GM18861 (cell line): ENCODE data around the gene LGALS8.
"Not testable (repeated sequence)": the region's sequence is repeated elsewhere in the genome, so short reads cannot be mapped to it uniquely, and the experiment has no call there.

Experiments used
- ATAC-seq: cut with Tn5 transposase; IDR thresholded peaks from one replicate; pipeline ENCODE4 v1.9.1; 2021; ENCODE audit not compliant: unreplicated experiment

Gene LGALS8

GRCh38 chr1:236580404-236580803 is 56.6 kb downstream of the LGALS8 start:
- not testable (repeated sequence) for ATAC-seq

GRCh38 chr1:236581528-236581927 is 57.7 kb downstream of the LGALS8 start:
- no peak for ATAC-seq

DNA sequence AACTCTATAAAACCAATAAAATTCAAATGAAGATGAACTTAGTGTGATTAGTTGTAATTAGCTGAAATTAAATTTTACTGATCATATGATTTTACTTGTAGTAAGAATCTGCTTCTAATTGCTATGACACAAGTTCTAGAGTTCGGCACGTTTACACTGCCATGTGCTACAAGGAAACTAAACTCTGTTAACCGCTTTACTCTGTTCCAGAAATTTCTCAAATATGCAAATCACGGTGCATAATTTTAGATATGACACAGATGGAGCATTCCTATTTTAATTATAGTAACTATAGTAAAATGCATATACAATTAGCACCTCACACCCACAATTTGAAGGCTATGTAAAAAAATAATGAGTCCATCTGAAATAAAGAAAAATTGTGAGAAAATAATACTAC is 65.7 kb downstream of the LGALS8 start:
- ATAC-seq, result no peak

DNA sequence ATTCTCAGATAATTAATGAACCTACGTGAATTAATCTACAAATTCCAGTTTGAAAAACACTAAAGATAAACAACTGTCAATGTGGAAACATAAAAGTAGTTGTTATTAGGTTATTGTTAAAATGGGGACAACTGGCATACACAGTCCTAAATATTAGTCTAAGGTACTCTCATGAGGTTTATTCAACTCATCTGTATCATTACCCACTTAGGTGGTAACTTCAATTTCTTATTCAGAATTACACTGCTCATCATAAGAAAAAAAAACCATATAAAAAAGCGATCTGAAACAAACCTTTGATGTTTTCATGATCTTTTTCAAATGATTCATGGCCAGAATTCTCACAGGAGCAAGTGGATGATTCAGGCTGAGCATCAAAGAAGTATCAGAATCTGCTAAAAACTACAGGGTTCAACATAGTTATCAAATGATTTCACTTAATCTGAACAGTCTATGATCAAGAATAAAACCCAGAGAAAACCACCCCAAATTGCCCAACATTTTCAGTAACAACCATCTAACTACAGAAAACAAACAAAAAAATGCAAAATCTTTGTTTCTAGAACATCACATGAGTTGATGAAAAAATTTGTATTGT is 66.9 kb downstream of the LGALS8 start:
- no peak for ATAC-seq

DNA sequence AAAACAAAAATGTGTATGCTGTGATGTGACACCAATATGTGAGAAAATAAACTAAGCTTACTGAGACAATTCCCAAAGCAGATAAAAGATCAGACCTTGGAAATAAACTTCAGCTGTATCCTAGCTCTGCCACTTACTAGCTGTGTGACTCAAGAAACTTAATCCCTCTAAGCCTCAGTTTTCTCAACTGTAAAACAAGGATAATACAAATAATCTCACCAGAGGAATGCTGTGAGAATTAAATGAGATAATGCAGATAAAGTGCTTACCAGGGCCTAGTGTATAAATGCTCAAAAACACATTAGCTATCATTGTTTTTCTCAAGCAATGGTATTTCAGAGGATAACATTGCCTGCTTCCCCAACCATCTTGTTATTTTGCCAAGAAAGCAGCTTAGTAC is 78.4 kb downstream of the LGALS8 start:
- ATAC-seq, result no peak
